HG02970 (cell line): ENCODE data around the gene KCNIP3.

Experiments
- ATAC-seq: cut with Tn5 transposase; IDR thresholded peaks from one replicate; pipeline ENCODE4 v1.9.1; 2021; ENCODE audit warnings: mild to moderate bottlenecking, moderate library complexity, moderate number of reproducible peaks; ENCODE audit not compliant: unreplicated experiment, low FRiP score

The KCNIP3 gene

GRCh38 chr2:95380731-95381130 is 83.6 kb downstream of the KCNIP3 start:
- ATAC-seq: no peak

- no peak for ATAC-seq
Measured at GRCh38 chr2:95381212-95382191, 84.4 kb downstream of the KCNIP3 start.

- no peak for ATAC-seq
Measured at GRCh38 chr2:95382192-95382591, 85.0 kb downstream of the KCNIP3 start.

GRCh38 chr2:95382686-95383634 is 85.8 kb downstream of the KCNIP3 start:
- ATAC-seq: no peak

- ATAC-seq: no peak
Measured at GRCh38 chr2:95383635-95384027, 86.5 kb downstream of the KCNIP3 start.

- ATAC-seq: no peak
Measured at GRCh38 chr2:95384854-95385569, 87.9 kb downstream of the KCNIP3 start.

- no peak for ATAC-seq
Measured at GRCh38 chr2:95385570-95385984, 88.4 kb downstream of the KCNIP3 start.

- no peak for ATAC-seq
Measured at GRCh38 chr2:95386031-95386430, 88.9 kb downstream of the KCNIP3 start.

GRCh38 chr2:95387358-95387757 is 90.2 kb downstream of the KCNIP3 start:
- ATAC-seq: no peak

- no peak for ATAC-seq
Measured at GRCh38 chr2:95388091-95388692, 91.0 kb downstream of the KCNIP3 start.

- ATAC-seq: no peak
Measured at GRCh38 chr2:95388856-95389244, 91.7 kb downstream of the KCNIP3 start.

- ATAC-seq: no peak
Measured at GRCh38 chr2:95389245-95390119, 92.3 kb downstream of the KCNIP3 start.

- no peak for ATAC-seq
Measured at GRCh38 chr2:95390272-95390880, 93.2 kb downstream of the KCNIP3 start.

GRCh38 chr2:95390881-95391321 is 93.8 kb downstream of the KCNIP3 start:
- no peak for ATAC-seq

GRCh38 chr2:95391641-95392310 is 94.6 kb downstream of the KCNIP3 start:
- ATAC-seq: no peak

GRCh38 chr2:95392320-95392719 is 95.2 kb downstream of the KCNIP3 start:
- ATAC-seq: no peak

GRCh38 chr2:95392730-95393455 is 95.7 kb downstream of the KCNIP3 start:
- ATAC-seq: no peak
